ENCODE data around the gene ZNF579.

The ZNF579 gene

DNA sequence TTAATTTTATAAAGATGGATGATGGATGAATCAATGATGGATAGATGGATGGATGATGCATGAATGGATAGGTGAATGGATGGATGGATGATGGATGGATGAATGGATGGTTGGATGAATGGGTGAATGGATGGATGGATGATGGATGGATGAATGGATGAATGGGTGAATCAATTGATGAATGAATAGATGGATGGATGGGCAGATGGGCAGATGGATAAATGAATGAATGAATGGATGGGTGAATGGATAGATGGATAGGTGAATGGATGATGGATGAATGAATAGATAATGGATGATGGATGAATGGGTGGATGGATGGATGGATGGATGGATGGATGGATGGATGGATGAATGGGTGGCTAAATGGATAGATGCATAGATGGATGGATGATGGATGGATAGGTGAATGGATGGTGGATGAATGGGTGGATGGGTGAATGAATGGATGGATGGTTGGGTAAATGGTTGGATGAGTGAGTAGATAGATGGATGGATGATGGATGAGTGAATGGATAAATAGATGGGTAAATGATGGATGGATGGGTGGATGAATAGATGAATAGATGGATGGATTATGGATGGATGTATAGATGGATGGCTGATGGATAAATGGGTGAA lies 12.8 kb downstream of the ZNF579 start:
- DNase-seq, result no peak

- no peak for DNase-seq
Measured at GRCh38 chr19:55566823-55567222, 13.8 kb downstream of the ZNF579 start.

GRCh38 chr19:55563261-55563690 lies 17.4 kb downstream of the ZNF579 start:
- DNase-seq, result no peak

GRCh38 chr19:55559684-55560083 lies 21.0 kb downstream of the ZNF579 start:
- no peak for DNase-seq

- DNase-seq, result no peak
Measured at GRCh38 chr19:55554741-55555152, 25.9 kb downstream of the ZNF579 start.

DNA sequence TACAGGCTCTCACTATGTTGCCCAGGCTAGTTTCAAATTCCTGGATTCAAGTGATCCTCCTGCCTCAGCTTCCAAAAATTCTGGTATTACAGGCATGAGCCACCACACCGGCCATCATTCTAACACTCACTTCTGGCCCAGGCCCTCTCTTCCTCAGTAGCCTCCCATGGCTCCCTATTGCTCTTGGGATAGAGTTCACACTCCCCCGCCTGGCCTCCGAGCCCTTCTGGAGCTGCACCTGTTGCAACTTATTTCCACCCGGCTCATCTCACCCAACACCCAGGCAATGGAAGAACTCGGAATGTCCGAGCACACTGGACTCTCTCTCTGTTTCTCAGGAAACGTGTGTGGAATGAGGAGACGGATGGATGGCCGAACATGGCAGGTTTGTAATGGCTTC lies 26.3 kb downstream of the ZNF579 start:
- DNase-seq, result no peak

GRCh38 chr19:55553217-55554182 lies 27.1 kb downstream of the ZNF579 start:
- DNase-seq, result no peak

DNA sequence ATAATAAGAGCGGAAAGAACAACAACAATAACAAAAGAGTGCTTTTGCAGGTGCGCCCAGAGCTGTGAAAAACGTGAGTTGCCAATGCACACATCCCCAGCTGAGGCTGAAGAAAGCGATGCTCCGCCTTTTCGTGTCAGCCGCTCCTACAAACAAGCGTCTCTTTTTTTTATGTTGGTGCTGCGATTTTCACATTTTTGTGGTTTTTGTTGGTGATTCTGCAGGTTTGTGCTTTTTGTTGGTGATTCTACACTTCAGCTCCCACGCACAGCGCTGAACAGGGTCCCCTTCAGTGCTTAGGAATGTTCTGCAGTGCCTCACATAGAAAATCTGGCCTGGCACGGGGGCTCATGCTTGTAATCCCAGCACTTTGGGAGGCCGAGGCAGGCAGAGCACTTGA lies 28.0 kb downstream of the ZNF579 start:
- no peak for DNase-seq

- no peak for DNase-seq
Measured at GRCh38 chr19:55552206-55552605, 28.4 kb downstream of the ZNF579 start.

DNA sequence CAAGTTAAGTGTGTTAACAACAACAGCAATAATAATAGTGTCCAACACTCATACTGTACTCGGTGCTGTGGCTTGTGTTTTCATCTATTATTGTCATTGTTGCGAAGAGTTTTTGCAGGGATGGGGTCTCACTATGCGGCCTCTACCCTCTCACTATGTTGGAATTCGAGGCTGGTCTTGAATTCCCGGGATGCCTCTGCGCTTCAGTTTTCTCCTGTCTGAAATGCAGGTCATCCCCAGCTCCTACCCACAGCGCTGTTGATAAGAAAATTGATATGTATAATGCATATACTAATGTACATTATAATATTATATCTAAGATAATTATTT lies 30.4 kb downstream of the ZNF579 start:
- DNase-seq, result no peak

GRCh38 chr19:55549500-55550320 lies 30.9 kb downstream of the ZNF579 start:
- no peak for DNase-seq

DNA sequence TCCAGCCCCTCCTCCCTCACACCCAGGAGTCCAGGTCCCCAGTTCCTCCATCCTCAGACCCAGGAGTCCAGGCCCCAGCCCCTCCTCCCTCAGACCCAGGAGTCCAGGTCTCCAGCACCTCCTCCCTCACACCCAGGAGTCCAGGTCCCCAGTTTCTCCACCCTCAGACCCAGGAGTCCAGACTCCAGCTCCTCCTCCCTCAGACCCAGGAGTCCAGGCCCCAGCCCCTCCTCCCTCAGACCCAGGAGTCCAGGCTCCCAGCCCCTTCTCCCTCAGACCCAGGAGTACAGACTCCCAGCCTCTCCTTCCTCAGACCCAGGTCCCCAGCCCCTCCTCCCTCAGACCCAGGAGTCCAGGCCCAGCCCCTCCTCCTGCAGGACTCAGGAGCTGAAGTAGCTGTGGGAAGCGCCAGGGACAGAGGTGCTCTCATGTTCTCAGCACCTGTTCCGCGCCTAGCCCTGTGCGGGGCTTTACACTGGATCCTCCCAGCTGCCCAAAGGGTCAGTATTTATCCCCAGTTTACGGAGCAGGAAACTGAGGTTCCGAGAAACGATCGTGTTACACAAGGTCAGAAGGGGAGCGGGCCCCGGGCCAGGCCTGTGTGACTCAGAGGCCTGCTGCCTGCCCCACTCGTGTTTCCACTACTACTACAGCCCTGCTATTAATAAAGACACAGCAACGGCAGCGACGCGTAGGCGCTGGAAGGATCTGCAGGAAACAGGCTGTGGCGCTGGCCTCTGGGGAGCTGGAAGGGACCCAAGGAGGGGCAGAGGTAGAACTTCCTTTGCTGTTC lies 33.6 kb downstream of the ZNF579 start:
- no peak for DNase-seq

- no peak for DNase-seq
Measured at GRCh38 chr19:55546011-55546410, 34.6 kb downstream of the ZNF579 start.

- DNase-seq, result no peak
Measured at GRCh38 chr19:55545443-55545842, 35.2 kb downstream of the ZNF579 start, which contains the start of gene SBK3. Gene SBK3, minus strand, starts transcription at chr19:55545543. Its CDS starts 0 bp downstream, at chr19:55545543.

DNA sequence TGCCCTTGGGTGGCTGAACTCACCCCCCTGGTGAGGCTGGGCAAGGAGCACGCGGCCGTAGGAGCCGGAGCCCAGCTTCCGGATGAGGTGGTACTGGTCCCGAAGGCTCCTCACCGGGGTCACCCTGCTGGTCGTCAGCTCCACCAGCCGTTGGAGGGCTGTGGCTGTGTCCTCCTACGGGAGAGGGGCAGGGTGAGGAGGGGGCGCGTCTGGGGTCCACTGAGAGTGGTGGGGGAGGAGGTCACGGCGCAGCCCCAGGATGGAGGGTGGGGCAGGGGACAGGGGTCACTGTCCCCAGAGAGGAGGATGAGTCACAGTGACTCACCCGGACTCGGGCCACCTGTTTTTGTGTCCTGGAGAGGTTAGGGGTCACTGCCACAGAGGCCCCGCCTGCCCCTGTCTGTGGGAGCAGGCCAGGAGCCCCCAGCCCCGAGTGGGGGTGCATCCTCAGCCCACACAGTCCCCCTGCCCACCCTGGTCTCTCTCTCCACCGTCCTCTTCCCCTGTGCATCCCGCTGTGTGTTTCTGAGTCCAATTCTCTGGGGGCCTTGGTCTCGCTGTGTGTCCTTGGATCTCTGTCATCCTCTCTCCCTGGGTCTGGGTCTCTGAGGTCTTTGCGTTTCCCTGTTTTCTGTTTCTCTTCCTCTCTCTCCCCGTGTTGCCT lies 35.7 kb downstream of the ZNF579 start:
- DNase-seq, result no peak

DNA sequence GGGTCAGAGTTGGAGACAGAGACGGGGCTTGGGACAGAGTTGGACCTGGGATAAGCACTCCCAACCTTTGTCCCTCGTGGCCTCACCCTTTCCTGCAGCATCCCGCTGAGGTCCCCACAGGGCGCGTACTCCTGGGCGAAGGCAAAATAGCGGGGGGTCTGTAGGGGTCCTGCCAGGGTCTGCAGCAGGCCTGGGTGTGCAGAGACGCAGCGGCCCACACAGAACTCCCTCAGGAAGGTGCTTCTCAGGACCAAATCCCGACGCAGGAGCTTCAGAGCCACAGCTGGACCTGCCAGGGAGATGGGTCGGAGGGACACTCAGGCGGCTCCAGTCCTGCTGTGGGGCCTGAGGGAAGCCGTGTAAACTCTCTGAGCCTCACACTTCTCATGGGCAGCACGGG lies 36.6 kb downstream of the ZNF579 start:
- no peak for DNase-seq

DNA sequence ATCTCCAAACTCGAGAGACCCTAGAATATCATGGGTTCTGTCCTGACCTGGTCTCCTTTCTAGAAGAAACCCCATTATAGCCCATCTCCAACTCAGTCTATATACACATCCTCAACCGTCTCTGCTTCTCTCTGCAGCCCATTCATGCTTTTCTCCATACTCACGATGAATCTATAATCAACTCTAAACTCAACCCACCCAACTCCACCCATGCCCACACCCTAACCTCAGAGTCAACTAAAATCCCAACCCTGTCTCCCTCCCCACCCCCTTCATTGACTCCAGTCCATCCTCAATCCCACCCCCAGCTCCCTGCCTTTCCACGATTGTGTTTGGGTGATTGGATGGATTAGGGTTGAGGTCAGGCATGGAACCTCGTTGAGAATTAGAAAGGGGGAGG lies 37.1 kb downstream of the ZNF579 start:
- no peak for DNase-seq

- DNase-seq, result no peak
Measured at GRCh38 chr19:55542292-55542855, 38.3 kb downstream of the ZNF579 start.

GRCh38 chr19:55541091-55541490 lies 39.6 kb downstream of the ZNF579 start:
- DNase-seq, result no peak

DNA sequence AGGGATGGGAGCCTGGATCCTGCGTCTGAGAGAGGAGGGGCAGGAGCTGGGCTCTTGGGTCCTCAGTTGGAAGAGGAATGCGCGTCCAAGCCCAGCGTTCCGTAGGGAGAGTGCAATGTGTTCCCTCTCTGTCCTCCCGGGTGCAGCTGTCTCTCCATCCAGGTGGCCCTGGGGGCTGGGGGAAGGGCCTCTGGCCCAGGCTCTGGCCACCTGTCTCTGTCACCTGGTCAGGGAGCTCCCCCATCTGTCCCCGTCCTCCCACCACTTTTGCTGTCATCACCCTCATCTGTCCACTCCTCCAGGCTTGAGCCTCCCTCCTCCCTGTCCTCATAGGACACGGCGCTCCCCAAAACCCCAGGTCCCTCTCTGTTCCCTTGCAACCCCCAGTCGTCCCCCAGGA lies 40.0 kb downstream of the ZNF579 start:
- no peak for DNase-seq
